SU-DHL-6 (cell line): Measurements from ENCODE around the gene RNF130.

Source experiments
- CTCF ChIP-seq: fragments of 200-600 bp; sonication (generic); IDR thresholded peaks from one replicate; pipeline ENCODE4 v1.5.1; 2017; ENCODE audit warnings: antibody characterized with exemption, mild to moderate bottlenecking, low read length, moderate library complexity; ENCODE audit not compliant: insufficient read depth, poor library complexity, severe bottlenecking
- EZH2phosphoT487 ChIP-seq: fragments of 200-600 bp; sonication (generic), shearing (Covaris generic); conservative IDR thresholded peaks from 2 replicates; pipeline ENCODE4 v1.6.1; 2018; ENCODE audit warnings: mild to moderate bottlenecking, antibody characterized with exemption, low read length, moderate library complexity, mixed read lengths

- TF ChIP-seq CTCF: no peak
- TF ChIP-seq EZH2phosphoT487: no peak
Observed at GRCh38 chr5:179907556-179908324, 163.8 kb downstream of the RNF130 start, which contains the start of gene TBC1D9B.
